Epithelial cell of umbilical artery (primary cell): ENCODE results near the gene ELAC2. TPM values are rescaled to one million over a fixed set of nuclear protein-coding genes. Genes with fewer than 3 reads are reported as not detected.

ENCODE experiments used
- total RNA-seq: library from RNA; depleted of rRNA; stranded (reverse); fragments of >200 nt; gene quantifications from 2 replicates; pipeline ENCODE4 v1.2.3, GENCODE V29; 2014

The ELAC2 gene
- 77.6 and 86.0 TPM in 2 replicates for total RNA-seq

GRCh38 chr17:13017655-13018459, at the start of gene ELAC2:
ELAC2 (minus strand) TSS chr17:13018027; CDS start chr17:13017947, 80 bp downstream.

Other genes starting within 250 kb of the ELAC2 start
- gene ARHGAP44, start 228.5 kb downstream of the ELAC2 start, total RNA-seq = 0.30 and 0.32 TPM in 2 replicates